Measurements from ENCODE around the gene EML4. TPM values are rescaled to one million over a fixed set of nuclear protein-coding genes. Genes with fewer than 3 reads are reported as not detected.

Gene EML4
- total RNA-seq, 1 donor: 178 TPM

DNA sequence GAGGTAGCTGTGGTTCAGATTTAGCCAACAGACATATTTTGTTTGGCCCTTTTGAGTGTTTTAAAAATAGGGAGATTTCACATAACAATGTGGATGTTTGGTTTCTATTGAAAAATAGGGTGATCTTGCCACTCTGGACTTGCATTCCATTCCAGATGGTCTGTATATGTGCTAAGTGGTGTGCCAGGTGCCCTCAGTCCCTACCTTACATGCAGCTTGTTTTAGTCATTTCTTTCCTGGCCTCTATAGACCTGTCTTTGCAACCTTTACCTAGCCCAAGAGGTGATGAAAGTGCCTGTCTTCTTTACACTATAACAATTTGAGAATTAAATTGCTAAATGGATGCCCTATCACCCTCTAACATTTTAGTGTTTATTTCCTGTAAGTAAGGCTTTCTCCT, 11.1 kb downstream of the EML4 start:
- Histone ChIP-seq H3K9me3 (ENCODE audit: low read depth, low read length) (no peaks in the 10 kb centered on the region), H3K4me3 (ENCODE audit: low read length) (no peak overlapping the region), H3K4me1 (ENCODE audit: insufficient read depth, low read length) (peaks cover 40% of the 10 kb centered on the region), H3K27me3 (ENCODE audit: insufficient read depth, low read length) (no peaks in the 10 kb centered on the region)

- Histone ChIP-seq H3K27me3 (ENCODE audit: insufficient read depth, low read length) (no peaks in the 10 kb centered on the region), H3K4me3 (ENCODE audit: low read length) (no peak overlapping the region), H3K9me3 (ENCODE audit: low read depth, low read length) (no peaks in the 10 kb centered on the region), H3K4me1 (ENCODE audit: insufficient read depth, low read length) (peaks cover 40% of the 10 kb centered on the region)
These were observed 13.6 kb downstream of the EML4 start for GRCh38 chr2:42182654-42183308.

- no peaks in the 10 kb centered on the region for H3K9me3 ChIP-seq (ENCODE audit: low read depth, low read length)
- peaks cover 39% of the 10 kb centered on the region for H3K4me1 ChIP-seq (ENCODE audit: insufficient read depth, low read length)
- H3K4me3 ChIP-seq (ENCODE audit: low read length): no peak overlapping the region
- H3K27me3 ChIP-seq (ENCODE audit: insufficient read depth, low read length): no peaks in the 10 kb centered on the region
These were observed 14.6 kb downstream of the EML4 start for GRCh38 chr2:42183775-42184174.

DNA sequence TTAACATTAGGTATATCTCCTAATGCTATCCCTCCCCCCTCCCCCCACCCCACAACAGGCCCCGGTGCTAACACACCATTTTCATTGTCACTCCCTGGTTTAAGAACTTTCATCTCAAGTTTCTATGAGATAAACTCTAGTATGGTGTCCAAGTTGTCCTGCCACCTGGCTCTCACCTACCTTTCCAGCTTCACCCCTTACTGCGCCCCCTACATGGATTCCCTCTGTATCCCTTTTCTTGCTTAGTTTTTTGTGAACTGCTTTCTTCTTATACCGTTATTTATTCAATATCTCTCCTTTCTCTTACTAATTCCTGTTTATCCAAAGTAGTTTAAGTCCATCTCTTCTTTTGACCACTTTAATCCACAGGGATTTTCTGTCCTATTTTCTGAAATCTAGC, 15.2 kb downstream of the EML4 start:
- H3K27me3 ChIP-seq (ENCODE audit: insufficient read depth, low read length): no peaks in the 10 kb centered on the region
- peaks cover 38% of the 10 kb centered on the region for H3K4me1 ChIP-seq (ENCODE audit: insufficient read depth, low read length)
- no peaks in the 10 kb centered on the region for H3K9me3 ChIP-seq (ENCODE audit: low read depth, low read length)
- no peak overlapping the region for H3K4me3 ChIP-seq (ENCODE audit: low read length)

GRCh38 chr2:42185220-42185921, 16.2 kb downstream of the EML4 start:
- H3K9me3 ChIP-seq (ENCODE audit: low read depth, low read length): no peaks in the 10 kb centered on the region
- no peaks in the 10 kb centered on the region for H3K27me3 ChIP-seq (ENCODE audit: insufficient read depth, low read length)
- no peak overlapping the region for H3K4me3 ChIP-seq (ENCODE audit: low read length)
- H3K4me1 ChIP-seq (ENCODE audit: insufficient read depth, low read length): peaks cover 32% of the 10 kb centered on the region

- Histone ChIP-seq H3K9me3 (ENCODE audit: low read depth, low read length) (no peaks in the 10 kb centered on the region), H3K4me1 (ENCODE audit: insufficient read depth, low read length) (peaks cover 30% of the 10 kb centered on the region), H3K4me3 (ENCODE audit: low read length) (no peak overlapping the region), H3K27me3 (ENCODE audit: insufficient read depth, low read length) (no peaks in the 10 kb centered on the region)
These were observed 17.2 kb downstream of the EML4 start for GRCh38 chr2:42186366-42186765.

GRCh38 chr2:42186945-42187632, 17.9 kb downstream of the EML4 start:
- H3K4me3 ChIP-seq (ENCODE audit: low read length): no peak overlapping the region
- peaks cover 25% of the 10 kb centered on the region for H3K4me1 ChIP-seq (ENCODE audit: insufficient read depth, low read length)
- no peaks in the 10 kb centered on the region for H3K27me3 ChIP-seq (ENCODE audit: insufficient read depth, low read length)
- H3K9me3 ChIP-seq (ENCODE audit: low read depth, low read length): no peaks in the 10 kb centered on the region

- H3K27me3 ChIP-seq (ENCODE audit: insufficient read depth, low read length): no peaks in the 10 kb centered on the region
- peaks cover 25% of the 10 kb centered on the region for H3K4me1 ChIP-seq (ENCODE audit: insufficient read depth, low read length)
- H3K4me3 ChIP-seq (ENCODE audit: low read length): no peak overlapping the region
- no peaks in the 10 kb centered on the region for H3K9me3 ChIP-seq (ENCODE audit: low read depth, low read length)
These were observed 18.7 kb downstream of the EML4 start for GRCh38 chr2:42187886-42188285.

- Histone ChIP-seq H3K27me3 (ENCODE audit: insufficient read depth, low read length) (no peaks in the 10 kb centered on the region), H3K4me3 (ENCODE audit: low read length) (no peak overlapping the region), H3K9me3 (ENCODE audit: low read depth, low read length) (no peaks in the 10 kb centered on the region), H3K4me1 (ENCODE audit: insufficient read depth, low read length) (peaks cover 28% of the 10 kb centered on the region)
These were observed 20.0 kb downstream of the EML4 start for GRCh38 chr2:42189235-42189566.

GRCh38 chr2:42190191-42190590, 21.0 kb downstream of the EML4 start:
- H3K27me3 ChIP-seq (ENCODE audit: insufficient read depth, low read length): no peaks in the 10 kb centered on the region
- H3K4me3 ChIP-seq (ENCODE audit: low read length): no peak overlapping the region
- peaks cover 33% of the 10 kb centered on the region for H3K4me1 ChIP-seq (ENCODE audit: insufficient read depth, low read length)
- no peaks in the 10 kb centered on the region for H3K9me3 ChIP-seq (ENCODE audit: low read depth, low read length)

GRCh38 chr2:42191285-42192009, 22.3 kb downstream of the EML4 start:
- Histone ChIP-seq H3K9me3 (ENCODE audit: low read depth, low read length) (no peaks in the 10 kb centered on the region), H3K27me3 (ENCODE audit: insufficient read depth, low read length) (no peaks in the 10 kb centered on the region), H3K4me3 (ENCODE audit: low read length) (no peak overlapping the region), H3K4me1 (ENCODE audit: insufficient read depth, low read length) (peaks cover 33% of the 10 kb centered on the region)

DNA sequence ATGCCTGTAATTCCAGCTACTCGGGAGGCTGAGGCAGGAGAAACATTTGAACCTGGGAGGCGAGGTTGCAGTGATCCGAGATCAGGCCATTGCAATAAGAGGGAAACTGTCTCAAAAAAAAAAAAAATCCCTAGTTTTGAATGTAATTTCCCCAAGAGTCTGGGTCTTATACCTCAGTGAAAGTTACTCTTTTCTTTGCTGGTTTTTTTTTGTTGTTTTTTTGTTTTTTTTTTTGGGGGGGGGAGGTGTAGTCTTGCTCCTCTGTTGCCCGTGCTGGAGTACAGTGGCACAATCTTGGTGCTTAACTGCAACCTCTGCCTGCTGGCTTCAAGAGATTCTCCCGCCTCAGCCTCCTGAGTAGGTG, 22.8 kb downstream of the EML4 start:
- H3K4me3 ChIP-seq (ENCODE audit: low read length): no peak overlapping the region
- no peaks in the 10 kb centered on the region for H3K27me3 ChIP-seq (ENCODE audit: insufficient read depth, low read length)
- H3K4me1 ChIP-seq (ENCODE audit: insufficient read depth, low read length): peaks cover 38% of the 10 kb centered on the region
- H3K9me3 ChIP-seq (ENCODE audit: low read depth, low read length): no peaks in the 10 kb centered on the region

DNA sequence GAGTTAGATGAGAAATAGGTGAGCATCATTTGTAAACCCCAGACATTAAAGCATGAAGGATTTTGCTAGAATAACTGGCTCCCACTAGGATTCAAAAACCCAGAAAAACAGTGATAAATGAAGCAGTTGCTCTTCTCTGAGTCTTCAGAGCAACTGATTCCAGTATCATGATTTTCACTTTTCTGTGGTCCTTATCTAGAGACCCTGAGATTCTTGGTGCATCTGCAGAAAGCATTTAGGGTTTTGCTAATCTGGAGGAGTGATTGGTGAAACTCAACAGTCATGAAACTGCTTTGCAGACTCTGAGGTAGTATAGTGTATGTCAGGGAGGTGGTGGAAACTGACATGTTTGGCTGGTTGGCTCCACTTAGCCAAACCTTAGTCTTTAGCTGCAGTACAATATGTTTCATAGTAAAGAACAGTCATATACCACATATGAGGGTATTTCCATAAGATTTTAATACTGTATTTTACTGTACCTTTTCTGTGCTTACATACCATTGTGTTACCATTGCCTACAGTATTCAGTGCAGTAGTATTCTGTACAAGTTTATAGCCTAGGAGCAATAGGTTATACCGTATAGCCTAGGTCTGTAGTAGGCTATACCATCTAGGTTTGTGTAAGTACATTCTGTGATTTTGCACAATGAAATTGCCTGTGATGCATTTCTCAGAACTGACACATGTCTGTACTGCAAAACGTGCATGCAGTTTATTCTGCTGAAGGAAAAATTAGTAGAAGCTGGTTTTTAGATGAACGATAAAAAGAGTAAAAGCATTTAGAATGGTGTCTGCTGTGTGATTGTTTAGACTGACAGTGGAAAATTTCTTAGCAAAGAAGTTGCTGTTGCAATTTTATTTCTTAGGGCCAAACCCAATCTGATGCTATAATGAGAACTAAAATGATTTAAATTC, 23.8 kb downstream of the EML4 start:
- H3K4me1 ChIP-seq (ENCODE audit: insufficient read depth, low read length): peaks cover 40% of the 10 kb centered on the region
- no peaks in the 10 kb centered on the region for H3K27me3 ChIP-seq (ENCODE audit: insufficient read depth, low read length)

GRCh38 chr2:42193722-42194187, 24.6 kb downstream of the EML4 start:
- Histone ChIP-seq H3K9me3 (ENCODE audit: low read depth, low read length) (no peaks in the 10 kb centered on the region), H3K4me3 (ENCODE audit: low read length) (no peak overlapping the region), H3K27me3 (ENCODE audit: insufficient read depth, low read length) (no peaks in the 10 kb centered on the region), H3K4me1 (ENCODE audit: insufficient read depth, low read length) (peaks cover 43% of the 10 kb centered on the region)

More for the DNA sequence above, 23.8 kb downstream of the EML4 start:
- Histone ChIP-seq H3K9me3 (ENCODE audit: low read depth, low read length) (no peaks in the 10 kb centered on the region), H3K4me3 (ENCODE audit: low read length) (no peak overlapping the region)
